GM10266 (cell line): ENCODE results near the gene ADAMTS20.

ENCODE experiments used
- DNase-seq: peaks from one replicate; pipeline ENCODE4 v3.0.0; 2012; ENCODE audit errors: extremely low spot score
- CTCF ChIP-seq: IDR thresholded peaks from 2 replicates; pipeline ENCODE4 v1.5.1; 2012; ENCODE audit warnings: mild to moderate bottlenecking, low read depth; ENCODE audit not compliant: control insufficient read depth, insufficient read depth; ENCODE audit errors: missing control alignments

ADAMTS20 gene

GRCh38 chr12:43579206-43579605 is 27.2 kb upstream of the ADAMTS20 start:
- no peak for TF ChIP-seq CTCF
- DNase-seq: no peak

GRCh38 chr12:43578782-43579181 is 26.8 kb upstream of the ADAMTS20 start:
- no peak for TF ChIP-seq CTCF
- DNase-seq: no peak

GRCh38 chr12:43577381-43577780 is 25.4 kb upstream of the ADAMTS20 start:
- TF ChIP-seq CTCF: no peak
- no peak for DNase-seq

- TF ChIP-seq CTCF: no peak
- DNase-seq: no peak
Observed at GRCh38 chr12:43576162-43576561, 24.2 kb upstream of the ADAMTS20 start.

- TF ChIP-seq CTCF: no peak
- DNase-seq: no peak
Observed at GRCh38 chr12:43571885-43572284, 19.9 kb upstream of the ADAMTS20 start.

GRCh38 chr12:43556057-43556456 is 4.1 kb upstream of the ADAMTS20 start:
- no peak for TF ChIP-seq CTCF

GRCh38 chr12:43551279-43551970 is 578 bp downstream of the ADAMTS20 start:
- no peak for TF ChIP-seq CTCF
- no peak for DNase-seq

More at GRCh38 chr12:43556057-43556456, 4.1 kb upstream of the ADAMTS20 start:
- no peak for DNase-seq
